CD4-positive, alpha-beta T cell treated with Interleukin-4 for 4 hours (primary cell): Measurements from ENCODE around the gene RSRC2.
"Not testable (repeated sequence)": the region's sequence is repeated elsewhere in the genome, so short reads cannot be mapped to it uniquely, and the experiment has no call there.

Experiments
- DNase-seq: peaks from one replicate; pipeline ENCODE4 v3.0.0-alpha.2; 2020

Gene RSRC2

DNA sequence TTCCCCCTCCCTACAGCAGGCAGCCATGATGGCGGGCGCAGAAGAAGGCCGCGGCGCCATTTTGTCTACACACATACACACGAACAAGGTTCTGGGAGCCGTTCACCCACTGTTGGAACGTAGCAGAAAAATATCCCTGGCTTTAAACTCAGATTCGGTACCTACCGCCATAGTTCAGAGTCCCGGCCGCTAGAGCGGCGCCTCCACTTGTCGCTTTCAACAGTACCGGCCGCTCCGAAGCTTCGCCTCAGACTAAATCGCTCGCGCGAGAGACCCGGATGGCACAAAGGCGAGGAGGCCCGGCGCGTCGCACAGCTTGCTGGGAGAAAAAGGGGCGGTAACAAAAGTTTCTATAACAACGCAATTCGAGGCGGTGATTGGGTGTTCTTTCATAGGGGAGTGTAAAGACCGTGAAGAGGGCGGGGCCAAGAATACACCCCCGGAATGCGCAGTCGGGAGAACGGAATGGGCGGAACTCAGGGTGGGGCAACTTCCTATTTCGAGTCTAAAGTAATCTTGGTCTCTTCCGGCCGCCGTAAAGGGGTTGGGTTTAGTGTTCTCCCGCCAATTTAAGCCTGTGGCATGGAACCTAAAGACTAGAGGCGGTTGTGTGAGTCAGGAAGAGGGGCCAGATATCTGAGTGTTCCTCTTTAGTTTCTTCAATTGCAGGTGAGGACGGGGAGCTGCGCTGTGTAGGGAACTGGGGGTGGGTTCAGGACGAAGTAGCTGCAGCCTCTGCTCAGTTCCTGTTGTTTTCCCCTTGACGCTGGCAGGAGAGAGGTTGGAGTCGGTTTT, at the start of gene RSRC2, which contains the start of gene KNTC1:
Gene RSRC2, minus strand, starts transcription at position 254 of the 795 bp plus-strand sequence. Its CDS starts 83 bp downstream, at position 171.
Gene KNTC1, plus strand, starts transcription at position 567 of the 795 bp plus-strand sequence. CDS start 2,815 bp downstream, outside the sequence.
- DNase-seq: peak; percentile 100

GRCh38 chr12:122571821-122572220, 45.1 kb upstream of the RSRC2 start:
- DNase-seq: no peak

DNA sequence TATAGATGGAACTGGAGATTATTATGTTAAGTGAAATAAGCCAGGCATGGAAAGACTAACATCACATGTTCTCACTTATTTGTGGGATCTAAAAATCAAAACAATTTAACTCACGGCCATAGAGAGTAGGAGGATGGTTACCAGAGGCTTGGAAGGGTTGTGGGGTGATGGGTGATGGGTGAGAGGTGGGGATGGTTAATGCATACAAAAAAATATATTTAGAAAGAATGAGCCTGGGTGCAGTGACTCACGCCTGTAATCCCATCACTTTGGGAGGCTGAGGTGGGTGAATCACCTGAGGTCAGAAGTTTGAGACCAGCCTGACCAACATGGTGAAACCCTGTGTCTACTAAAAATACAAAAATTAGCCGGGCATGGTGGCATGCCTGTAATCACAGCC, 43.3 kb upstream of the RSRC2 start:
- DNase-seq: not testable (repeated sequence)

DNA sequence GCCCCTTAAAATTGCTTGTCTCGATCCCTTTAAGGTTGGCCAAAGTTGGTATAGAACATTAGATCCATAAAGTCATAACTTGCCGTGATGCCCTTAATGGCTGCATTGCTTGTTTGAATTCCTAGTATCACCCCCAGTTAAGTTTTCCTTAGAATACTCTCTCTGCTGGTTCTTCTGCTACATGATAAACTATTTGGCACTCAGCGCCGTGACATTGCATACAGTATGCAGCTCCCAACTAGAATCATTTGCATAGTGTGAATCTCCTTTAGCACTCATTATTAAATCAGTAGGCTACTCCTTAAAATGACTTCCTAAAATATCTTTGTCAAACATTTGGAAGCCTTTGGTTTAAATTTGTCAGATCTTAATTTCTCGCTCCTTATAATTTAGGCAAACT, 42.6 kb upstream of the RSRC2 start:
- no peak for DNase-seq

DNA sequence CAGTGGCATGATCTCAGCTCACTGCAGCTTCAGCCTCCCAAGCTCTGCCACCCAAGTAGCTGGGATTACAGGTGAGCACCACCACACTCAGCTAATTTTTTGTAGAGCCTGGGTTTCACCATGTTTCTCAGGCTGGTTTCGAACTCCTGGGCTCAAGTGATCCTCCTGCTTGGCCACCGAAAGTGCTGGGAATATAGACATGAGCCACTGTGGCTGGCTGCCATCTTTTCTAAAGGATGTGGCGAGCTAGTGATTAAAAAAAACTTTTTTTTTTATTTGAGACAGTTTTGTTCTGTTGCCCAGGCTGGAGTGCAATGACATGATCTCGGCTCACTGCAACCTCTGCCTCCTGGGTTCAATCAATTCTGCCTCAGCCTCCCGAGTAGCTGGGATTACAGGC, 40.1 kb upstream of the RSRC2 start:
- DNase-seq: not testable (repeated sequence)

DNA sequence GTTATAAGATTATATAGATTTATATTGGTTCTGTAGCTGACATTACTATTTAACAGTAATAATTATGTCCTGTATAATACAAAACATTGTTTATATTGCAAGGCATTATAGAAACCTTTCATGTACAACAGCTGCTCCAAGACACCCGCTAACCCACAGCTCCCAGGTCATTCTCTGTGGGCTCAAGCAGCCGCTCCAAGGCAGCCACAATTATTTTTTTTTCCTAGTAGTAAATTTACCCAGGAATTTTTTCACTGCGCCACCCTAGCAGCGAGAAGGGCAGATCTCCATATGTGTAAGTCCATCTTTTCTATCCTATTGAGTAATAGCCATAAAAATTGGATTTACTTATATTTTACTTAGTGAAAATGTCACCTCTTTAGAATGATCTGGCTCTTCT, 36.6 kb upstream of the RSRC2 start:
- DNase-seq: no peak

- no peak for DNase-seq
These were observed 33.4 kb upstream of the RSRC2 start for GRCh38 chr12:122560138-122560537.

DNA sequence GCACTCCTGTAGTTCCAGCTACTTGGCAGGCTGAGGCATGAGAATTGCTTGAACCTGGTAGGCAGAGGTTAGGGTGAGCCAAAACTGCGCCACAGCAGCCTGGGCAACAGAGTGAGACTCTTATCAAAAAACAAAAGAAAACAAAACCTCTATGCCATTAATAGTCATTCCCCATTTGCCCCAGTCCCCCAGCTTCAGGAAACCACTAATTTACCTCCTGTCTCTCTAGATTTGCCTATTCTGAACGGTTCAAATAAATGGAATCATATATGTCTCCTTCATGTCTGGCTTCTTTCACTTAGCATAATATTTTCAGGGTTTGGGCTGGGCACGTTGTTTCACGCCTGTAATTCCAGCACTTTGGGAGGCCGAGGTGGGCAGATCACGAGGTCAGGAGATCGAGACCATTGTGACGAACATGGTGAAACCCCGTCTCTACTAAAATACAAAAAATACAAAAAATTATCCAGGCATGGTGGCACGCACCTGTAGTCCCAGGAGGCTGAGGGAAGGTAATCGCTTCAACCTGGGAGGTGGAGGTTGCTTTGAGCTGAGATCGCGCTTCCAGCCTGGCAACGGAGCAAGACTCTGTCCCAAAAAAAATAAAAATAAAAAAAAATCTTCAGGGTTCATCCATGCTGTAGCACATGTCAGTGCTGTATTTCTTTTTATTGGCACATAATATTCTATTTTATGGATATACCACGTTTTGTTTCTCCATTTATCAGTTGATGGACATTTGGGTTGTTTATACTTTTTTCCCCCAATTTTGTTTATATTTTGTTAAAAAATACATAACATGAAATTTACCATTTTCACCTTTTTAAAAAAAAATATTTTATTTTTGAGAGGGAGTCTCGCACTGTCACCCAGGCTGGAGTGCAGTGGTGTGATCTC, 32.3 kb upstream of the RSRC2 start:
- DNase-seq: no peak

- DNase-seq: no peak
These were observed 20.6 kb upstream of the RSRC2 start for GRCh38 chr12:122547330-122547729.

DNA sequence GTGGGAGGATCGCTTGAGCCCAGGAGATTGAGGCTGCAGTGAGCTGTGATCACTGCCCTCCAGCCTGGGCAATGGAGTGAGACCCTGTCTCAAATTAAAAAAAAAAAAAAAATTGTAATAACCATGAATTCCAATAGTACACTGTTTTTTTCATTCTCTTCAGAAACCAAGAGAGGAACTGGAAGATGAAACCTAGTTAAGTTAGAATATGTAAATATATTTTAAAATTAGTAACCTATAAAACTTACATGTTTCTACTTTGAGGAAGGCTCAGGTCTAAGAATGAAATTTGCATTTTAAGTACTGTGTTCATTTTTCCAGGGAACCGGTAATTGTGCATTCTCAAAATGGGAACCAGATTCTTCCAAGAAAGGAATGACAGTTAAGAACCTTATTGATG, 19.1 kb upstream of the RSRC2 start:
- no peak for DNase-seq

- no peak for DNase-seq
These were observed 17.8 kb upstream of the RSRC2 start for GRCh38 chr12:122544537-122544936.

- DNase-seq: no peak
These were observed 11.8 kb upstream of the RSRC2 start for GRCh38 chr12:122538496-122538895.

GRCh38 chr12:122537021-122537420, 10.3 kb upstream of the RSRC2 start:
- DNase-seq: no peak

DNA sequence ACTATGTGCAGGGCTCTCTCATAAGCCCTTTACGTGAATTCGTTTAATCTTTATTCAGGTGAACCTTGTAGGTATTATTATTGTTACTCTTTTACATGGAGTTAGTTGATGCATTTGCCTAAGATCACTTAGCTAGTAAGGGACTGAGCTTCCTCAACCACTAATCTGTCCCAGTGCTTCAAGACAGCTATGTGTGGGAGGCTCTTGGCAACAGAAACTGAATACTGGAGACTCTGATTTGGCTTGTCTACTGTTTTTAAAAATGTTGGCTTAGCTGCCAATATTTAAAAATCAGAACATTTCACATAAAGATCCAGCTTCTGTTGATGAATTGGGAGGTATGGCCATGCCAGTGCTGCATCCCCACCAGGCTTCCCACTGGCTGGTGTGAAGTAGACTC, 7.1 kb upstream of the RSRC2 start:
- no peak for DNase-seq

GRCh38 chr12:122528992-122529391, 2.3 kb upstream of the RSRC2 start:
- no peak for DNase-seq

DNA sequence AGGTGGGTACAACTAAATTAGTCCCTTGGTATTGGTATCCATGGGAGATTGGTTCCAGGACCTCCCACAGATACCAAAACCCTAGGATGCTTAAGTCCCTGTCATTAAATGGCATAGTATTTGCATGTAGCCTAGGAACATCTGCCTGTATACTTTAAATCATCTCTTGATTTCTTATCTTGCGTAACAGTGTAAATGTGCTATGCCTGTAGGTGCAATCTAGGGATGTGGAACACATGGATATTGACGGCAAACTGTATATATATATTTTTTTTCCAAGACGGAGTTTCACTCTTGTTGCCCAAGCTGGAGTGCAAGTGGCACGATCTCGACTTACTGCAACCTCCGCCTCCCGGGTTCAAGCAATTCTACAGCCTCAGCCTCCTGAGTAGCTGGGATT, 1.8 kb upstream of the RSRC2 start:
- DNase-seq: no peak

DNA sequence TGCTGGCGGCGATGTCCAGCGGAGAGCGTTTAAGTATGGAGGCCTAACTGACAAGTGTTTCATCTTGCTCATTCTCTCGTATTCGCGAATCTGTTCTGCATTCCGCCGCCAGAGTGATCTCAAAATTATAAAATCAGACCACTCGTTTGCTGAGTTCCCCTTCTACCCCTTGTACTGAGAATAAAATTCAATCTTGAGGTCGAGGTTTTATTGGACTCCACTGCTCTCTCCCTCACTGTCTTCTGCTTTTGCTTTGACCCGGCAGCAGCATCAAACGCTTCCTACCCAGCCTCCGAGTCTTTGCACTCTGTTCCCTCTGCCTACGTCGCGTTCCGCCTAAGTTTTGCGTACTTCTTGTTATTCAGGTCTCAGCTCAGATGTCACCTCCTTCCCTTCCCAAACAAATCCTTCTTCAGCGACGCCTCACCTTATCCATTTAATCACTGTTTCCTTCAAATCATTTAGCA, 775 bp upstream of the RSRC2 start:
- DNase-seq: peak; percentile 27

DNA sequence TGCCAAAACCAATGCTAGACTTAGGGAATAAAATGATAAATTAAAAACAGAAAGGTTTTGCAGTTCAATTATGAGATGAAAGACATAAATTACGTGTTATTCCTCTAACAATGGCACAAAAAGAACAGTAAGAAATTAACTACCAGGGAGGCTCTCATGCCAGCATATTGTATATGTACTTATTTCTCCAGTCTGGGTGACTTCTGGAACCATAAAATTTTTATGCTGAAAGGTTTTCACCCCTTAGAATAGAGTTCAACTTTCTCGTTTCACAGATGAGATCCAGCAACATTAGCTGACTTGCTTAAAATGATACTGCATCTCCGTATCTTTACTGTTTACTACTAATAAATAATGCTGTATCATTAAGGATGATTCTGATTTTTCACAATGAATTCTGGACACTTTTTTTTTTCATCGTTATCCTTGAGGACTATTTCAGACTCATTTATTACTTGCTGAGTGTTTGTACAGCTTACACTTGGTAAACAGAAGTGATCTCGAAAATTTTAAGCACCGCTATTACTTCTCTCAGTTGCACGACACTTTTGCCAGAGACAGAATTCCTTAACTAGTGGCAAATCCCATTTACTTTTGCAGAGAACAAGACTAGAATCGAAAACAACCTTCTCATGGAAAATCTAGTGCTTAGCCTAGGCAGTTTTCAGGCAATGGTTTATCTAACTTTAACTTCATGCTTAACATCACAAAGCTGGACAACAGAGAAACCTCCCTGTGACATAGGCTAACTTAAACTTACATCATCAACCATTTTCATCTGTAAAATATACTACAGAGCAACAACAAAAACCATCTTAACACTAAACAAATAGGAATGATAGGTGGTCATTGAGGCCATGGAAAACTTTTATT, 2.7 kb downstream of the RSRC2 start:
- no peak for DNase-seq

GRCh38 chr12:122523280-122523679, 3.5 kb downstream of the RSRC2 start:
- DNase-seq: no peak

- no peak for DNase-seq
These were observed 6.1 kb downstream of the RSRC2 start for GRCh38 chr12:122520676-122521075.

GRCh38 chr12:122519418-122519817, 7.3 kb downstream of the RSRC2 start:
- no peak for DNase-seq

GRCh38 chr12:122518908-122519307, 7.8 kb downstream of the RSRC2 start:
- no peak for DNase-seq

GRCh38 chr12:122517877-122518276, 8.9 kb downstream of the RSRC2 start:
- no peak for DNase-seq
